NB4 (cell line): ENCODE results near the gene TRIM68.
A peak's percentile ranks its signal among the peaks of the same experiment; 100 is the strongest.

Experiments
- DNase-seq: peaks from one replicate; pipeline ENCODE4 v3.0.0; 2010; ENCODE audit warnings: low read depth
- H3K4me3 ChIP-seq: one replicate; pipeline ENCODE4 v1.5.1; 2011; ENCODE audit warnings: mild to moderate bottlenecking, low read depth, low read length, moderate library complexity
- CTCF ChIP-seq: IDR thresholded peaks from one replicate; pipeline ENCODE4 v1.5.1; 2012; ENCODE audit warnings: low read depth, low read length
- POLR2A ChIP-seq: IDR thresholded peaks from 2 replicates; pipeline ENCODE4 v1.6.1; 2011; ENCODE audit warnings: mild to moderate bottlenecking; ENCODE audit not compliant: insufficient read length; ENCODE audit errors: extremely low read depth

The TRIM68 gene

GRCh38 chr11:4551346-4551979, 56.6 kb downstream of the TRIM68 start:
- H3K4me3 ChIP-seq = no peak overlapping the region
- DNase-seq = peak; percentile 32
- TF ChIP-seq POLR2A (no peak), CTCF (peak; percentile 50)
